IPS DF 4.7 (cell line): ENCODE measurements around the gene WDR91.
"Not testable (repeated sequence)": the region's sequence is repeated elsewhere in the genome, so short reads cannot be mapped to it uniquely, and the experiment has no call there.

Experiments used
- DNase-seq: peaks from one replicate; pipeline ENCODE4 v3.0.0-alpha.2; 2013; ENCODE audit warnings: low spot score; ENCODE audit errors: extremely low read depth

WDR91 gene

DNA sequence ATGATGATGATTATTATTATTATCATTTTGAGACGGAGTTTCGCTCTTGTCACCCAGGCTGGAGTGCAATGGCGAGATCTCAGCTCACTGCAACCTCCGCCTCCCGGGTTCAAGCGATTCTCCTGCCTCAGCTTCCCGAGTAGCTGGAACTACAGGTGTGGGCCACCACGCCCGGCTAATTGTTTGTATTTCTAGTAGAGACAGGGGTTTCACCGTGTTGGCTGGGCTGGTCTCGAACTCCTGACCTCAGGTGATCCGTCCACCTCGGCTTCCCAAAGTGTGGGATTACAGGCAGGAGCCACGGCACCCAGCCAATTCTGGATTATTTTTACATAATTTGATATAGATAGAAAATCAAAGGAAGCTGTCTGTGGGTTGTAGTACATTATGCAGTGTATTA lies 22.8 kb upstream of the WDR91 start:
- not testable (repeated sequence) for DNase-seq

DNA sequence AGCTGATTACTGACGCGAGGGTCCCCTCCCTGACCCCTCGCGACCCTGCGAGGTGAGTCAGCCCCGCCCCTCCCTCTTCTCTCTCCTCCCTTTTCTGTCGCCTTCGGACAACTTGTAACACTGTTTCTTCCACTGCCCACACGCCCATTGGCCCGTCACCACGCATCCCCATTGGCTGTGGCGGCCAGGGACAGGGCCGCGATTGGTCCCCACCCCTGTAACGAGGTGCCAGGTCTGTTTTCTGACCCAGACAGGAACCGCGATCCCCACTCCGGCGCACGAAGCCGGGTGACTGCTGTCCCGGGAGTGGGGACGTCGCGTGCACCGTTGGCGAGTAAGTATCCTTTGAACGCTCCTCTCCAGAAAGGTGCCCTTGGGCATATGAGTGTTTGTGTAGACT lies 22.2 kb upstream of the WDR91 start, which contains the start of gene STRA8:
TSS of gene STRA8 (plus strand) at position 269 of the 400 bp plus-strand sequence. CDS start 6,687 bp downstream, outside the sequence.
- DNase-seq: no peak

DNA sequence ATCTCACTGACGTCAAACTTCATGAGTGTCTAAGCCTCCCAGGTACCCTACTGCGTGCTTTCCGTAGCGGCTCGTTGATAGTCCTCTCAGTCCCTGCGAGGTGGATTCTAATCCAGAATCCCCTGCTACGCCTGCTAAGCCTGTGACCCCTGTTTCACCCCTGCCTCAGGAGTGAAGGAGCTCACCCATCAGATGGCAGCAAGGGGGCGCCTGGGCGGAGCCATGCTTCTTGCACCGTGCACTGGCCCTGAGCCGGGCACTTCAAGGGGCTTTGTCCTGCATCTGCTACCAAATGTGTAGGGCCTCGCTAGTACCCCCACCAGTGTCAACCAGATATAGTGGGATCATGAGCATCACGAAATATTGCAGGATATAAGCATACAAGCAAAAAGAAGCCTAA lies 21.4 kb upstream of the WDR91 start:
- no peak for DNase-seq

DNA sequence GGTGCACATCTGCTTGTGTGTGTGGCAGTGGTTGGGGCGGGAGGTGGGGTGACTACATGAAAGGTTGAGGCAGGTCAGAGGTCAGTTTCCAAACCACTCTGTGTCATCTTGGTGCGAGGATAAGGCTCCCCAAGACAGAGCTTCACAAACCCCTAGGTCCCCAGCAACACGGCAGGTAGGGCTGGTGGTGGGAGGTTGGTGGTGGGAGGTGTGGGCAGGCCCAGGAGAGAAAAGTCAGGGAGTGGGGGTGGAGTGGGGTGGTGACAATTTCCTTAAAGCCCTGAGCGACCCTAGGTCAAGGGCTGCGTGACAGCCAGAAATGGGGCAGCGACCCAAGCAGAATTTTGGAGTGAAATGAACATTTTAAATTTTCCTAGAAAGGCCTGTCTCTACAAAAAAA lies 20.8 kb upstream of the WDR91 start:
- no peak for DNase-seq

DNA sequence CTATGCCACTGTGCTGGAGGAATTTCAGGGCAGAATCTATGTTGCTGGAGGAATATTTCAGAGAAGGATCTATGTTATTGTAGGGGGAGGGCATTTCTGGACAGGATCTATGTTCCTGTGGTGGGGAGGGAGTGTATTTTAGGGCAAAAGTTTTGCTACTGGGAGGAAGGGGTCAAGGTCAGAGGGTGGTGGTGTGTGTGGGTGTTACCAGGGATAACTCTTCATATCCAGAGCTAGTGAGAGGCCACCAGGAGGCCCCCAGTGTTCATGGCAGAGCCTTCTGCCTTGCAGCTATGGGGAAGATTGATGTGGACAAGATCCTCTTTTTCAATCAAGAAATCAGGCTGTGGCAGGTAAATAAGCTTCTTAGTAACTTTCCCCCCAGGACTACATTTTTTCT lies 20.4 kb upstream of the WDR91 start:
- no peak for DNase-seq

DNA sequence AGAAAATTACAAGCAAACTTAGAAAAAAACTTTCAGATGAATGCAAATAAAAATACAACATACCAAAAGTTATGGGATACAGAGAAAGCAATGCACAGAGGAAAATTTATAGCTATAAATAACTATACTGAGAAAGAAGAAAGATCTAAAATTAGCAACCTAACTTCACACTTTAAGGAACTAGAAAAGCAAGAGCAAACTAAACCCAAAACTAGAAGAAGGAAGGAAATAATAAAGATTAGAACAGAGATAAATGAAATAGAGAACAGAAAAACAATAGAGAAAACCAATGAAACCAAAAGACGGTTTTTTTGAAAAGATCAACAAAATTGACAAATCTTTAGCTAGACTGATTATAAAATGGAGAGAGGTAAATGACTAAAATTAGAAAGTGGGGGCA lies 12.7 kb upstream of the WDR91 start:
- no peak for DNase-seq

DNA sequence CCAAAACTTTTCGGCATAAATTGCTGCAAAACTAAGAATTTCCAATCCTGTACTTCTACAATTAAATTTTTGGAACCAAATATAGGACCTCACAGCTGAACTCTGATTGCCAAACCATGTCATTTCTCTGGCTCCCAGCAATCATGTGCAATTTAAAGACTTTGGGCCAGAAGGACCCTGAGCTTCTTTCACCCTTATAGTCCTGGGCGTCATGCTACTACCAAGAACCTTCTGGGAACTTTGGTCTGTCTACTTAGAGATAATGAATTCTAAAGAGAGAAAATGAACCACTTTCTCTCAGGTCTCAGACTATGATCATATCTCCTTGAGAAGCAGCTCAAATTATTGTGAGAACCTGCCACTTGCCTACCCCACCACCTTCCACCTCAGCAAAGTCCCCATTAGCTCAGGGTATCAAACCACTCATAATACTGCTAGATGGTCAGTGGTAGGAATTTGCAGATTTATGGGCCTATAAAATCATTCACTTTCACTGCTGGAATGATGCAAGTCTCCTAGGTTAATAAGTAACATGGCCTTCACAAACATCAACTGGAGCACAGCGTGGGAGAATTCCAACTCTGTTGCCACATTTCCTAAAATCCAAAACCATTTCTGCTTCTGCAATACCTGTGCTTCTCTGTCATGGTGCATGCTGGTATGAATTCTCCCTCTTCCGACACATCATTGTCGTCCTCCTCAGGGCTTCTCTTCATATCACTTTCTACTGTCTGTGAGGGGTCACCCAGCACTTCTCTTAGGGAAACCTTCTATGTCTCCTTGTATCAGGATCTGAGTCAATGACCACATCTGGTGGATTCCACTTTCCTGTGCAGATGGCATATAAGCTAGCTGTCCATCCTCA lies 6.6 kb upstream of the WDR91 start:
- no peak for DNase-seq

DNA sequence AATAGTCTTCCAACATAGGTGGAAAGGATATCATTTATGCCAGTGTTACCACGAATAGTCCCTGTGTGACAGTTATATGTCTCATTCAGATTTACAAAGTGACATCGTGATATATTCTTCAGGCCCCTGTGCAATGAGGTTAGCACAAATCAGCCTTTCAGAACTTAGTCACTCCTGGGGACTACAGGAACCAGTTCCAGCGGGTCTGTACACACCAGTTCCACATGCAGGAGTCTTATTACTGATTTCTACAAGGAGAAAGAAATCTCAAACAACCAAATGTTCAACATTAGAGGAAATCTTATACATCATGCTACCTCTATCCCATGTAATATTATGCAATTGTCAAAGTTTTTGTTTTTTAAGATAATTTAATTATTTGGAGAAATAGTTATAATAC lies 4.4 kb upstream of the WDR91 start:
- no peak for DNase-seq

DNA sequence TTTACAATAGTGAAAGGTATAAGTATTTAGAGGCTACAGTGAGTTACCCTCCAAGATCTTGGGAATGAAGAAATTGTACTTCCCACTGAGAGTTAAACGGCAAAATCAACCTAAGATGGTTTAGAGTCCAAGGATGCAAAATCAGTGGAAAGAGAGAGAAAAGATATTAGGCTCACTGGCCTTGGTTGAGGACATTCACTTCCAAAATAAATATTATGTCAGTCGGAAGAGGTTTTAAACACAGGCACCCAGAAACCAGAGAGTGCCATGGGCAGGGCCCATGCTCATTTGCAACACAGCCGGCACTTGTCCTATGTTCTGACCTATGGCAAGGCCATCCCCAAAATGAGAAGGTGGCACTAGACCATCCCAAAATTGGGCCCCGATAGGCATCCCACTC lies 3.9 kb upstream of the WDR91 start:
- DNase-seq: no peak

DNA sequence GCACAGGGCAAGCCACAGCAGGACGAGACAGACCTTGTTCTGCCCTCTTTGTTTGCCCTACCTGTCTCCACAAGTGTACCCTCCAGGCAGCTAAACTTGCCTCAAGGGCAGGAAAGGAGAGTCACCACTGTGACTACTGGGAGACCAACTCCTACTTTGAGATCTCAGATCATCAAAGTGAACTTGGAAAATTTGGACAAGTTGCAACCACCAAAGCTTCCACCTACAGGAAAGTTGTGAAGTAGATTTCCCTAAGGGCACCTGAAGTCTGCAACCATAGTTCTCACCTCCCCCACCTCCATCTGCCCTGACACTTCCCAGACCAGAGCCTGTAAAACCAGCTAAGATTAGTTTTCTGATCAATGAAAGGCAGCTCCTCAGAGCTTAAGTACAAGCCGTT lies 2.5 kb upstream of the WDR91 start:
- no peak for DNase-seq

DNA sequence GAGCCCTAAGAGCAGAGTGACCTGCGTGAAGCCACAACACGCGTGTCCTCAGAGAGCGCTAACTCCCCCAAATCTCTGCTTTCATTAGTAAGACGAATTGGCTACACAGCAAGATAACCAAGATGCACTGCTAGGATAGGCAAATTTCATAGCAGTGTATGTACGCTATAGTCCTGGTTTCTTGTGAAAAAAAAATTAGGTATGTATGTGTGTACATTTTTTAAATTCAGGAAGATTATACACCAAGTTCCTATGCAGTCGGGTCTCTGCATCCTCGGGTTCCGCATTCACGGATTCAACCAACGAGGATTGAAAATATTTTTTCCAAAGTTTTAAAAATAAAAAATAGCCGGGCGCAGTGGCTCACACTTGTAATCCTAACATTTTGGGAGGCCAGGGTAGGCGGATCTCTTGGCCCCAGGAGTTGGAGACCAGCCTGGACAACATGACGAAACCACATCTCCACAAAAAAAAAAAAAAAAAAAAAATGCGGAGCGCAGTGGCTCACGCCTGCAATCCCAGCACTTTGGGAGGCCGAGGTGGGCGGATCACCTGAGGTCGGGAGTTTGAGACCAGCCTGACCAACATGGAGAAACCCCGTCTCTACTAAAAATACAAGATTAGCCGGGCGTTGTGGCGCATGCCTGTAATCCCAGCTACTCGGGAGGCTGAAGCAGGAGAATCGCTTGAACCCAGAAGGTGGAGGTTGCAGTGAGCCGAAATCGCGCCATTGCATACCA lies 790 bp upstream of the WDR91 start:
- DNase-seq: not testable (repeated sequence)

DNA sequence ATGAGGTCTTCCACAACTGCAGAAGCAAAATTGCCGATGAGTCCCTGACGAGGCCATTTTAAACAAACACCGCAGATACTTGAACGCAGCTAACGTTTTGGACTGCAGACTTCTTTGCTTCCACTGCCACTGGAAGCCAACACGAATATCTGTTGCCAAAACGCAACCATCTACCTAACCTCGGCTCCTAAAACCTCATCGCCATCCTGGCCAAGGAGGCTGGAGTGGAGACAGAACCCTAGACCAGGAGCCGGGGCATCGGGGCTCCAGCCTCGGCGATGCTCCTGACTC lies 493 bp downstream of the WDR91 start:
- no peak for DNase-seq

DNA sequence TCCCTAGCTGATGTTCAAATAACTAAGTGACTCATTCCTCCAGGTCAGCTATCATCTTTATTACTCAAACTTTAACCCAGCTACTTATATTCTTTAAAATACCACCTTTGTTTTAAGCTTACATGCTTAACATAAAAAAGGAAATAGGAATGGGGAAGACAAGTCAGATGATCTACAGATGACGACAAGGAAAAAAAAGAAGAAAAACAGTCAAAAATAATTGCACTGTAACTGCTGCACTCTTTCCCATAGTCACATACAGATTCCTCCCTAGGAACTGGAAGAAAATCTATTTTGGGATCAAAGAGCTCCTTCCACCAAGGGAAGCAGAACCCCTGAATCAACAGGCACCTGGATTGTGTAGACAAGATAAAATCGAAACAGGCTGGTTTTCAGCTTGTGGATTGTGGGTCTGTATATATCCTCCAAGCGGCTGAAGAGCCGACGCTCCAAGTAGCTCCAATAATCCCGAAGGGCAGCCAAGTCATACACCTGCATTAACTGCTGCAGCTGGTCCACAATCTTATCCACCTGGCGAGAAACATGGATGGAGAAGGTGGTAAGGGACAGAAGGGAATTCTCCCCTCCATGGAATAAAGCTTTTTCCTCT lies 2.0 kb downstream of the WDR91 start:
- DNase-seq: no peak

DNA sequence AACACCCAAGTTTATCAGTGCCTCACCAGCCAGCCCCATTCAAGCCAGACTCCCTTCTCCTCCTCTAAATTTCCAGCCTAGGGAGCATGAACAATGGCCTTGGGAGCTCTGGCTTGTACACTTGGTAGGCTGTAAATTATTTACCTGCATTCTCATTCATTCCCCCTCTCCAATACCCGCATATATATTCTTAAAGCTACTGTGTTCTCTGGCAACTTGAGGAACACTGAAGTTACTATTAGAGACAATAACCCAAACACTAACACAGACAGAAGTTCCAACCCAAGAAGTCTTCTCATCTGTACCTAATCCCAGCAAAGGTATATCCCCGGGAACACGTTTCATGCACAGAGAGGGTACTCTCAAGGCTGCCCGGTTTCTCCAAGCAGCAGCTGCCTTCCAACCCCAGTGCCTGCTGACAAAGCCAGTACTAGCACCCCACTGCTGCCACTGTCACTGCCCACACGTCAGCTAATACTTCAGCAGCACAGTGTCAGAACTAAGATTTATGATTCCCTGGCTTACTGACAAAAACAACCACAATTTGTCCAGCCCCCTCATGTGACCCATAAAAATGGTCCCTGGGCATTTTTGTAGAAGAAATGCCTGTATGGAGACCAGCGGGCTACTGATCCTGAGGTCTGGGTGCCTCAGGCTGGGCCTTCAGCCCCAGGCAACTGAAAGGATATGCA lies 3.1 kb downstream of the WDR91 start:
- DNase-seq: no peak

DNA sequence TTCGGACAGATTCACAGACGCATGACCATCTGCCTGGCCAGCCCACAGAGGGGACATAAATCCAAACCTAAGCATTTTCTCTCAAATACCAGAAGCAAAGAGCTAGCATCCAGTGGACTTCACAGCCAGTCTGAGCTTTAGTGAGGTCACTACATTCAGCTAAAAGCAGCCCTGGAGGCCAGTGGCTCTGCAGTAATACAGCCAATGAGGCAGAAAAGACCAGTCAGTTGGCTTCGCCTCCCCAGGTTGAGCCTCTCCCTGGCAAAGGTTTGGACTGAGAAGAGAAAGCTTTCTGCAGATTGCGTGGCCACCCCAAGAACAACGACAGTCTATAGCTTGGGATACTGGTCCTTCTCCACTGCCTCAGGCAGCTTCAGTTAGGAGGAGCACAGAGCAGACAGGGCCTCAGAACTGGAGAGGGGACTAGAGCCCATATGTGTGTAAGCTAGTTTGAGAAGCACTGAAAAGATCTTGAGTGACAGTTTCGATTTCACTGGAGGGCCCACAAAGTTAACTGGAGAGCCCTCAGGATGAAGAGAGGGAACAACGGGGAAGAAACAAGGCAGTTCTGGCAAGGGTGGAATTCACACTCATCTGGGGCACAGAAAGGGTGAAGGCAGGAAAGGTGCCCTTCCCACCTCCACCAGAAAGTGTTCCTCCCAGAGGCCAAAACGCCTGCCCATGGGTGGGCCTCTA lies 3.8 kb downstream of the WDR91 start:
- no peak for DNase-seq

DNA sequence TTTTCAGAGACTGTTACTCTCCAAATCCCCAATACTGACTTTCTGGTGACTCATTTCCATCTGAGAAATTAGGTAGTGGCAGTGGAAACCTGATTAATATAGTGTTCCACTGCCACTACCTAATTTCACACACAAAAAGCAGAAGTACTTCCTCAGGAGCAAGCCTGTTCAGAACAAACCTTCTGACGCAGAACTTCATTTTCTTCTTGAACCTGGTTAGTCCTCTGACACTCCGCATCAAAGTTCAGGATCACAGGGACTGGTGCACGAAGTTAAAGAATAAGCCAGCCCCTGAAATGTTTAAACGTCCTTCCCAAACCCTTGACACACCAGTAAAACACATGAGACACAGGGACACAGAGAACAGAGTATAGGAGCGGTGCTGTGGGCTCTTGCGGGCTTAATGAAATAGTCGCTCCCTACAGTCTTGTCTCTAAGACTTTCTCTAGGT lies 4.4 kb downstream of the WDR91 start:
- DNase-seq: no peak

DNA sequence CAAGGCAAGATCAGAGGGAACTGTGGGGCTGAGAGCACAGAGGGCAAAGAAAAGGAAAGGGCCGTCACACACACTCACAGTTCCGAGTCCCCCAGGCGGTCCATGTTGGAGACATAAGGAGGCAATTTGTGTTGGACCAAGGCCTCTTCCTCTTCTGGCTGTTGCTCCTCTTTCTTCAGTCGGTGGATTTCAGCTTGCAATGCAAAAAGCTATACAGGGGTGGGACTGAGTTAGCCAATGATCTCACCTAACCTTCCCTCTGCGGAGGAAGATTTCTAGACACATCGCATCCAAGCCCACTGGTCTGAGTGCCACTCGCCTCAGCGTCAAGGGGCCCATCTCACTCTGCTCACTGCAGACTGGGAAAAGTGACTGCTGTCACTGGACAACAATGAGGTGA lies 5.5 kb downstream of the WDR91 start:
- DNase-seq: no peak

DNA sequence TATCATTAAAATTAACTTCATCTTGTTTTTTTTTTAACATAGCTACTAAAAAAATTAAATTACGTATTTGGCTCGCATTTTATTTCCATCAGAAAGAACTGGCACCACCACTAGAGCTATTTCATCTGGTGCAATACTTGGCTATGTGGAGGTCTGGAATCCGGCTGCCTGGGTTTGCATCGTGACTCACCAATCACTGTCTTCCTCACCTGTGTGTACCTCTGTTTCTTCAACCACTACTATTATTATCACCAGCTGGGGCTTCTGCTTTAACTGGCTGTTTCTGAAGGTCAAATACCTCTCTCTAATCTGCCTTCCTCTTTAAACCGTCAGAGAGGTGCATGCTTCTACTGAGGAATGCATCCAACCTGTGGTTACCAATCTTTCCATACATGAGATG lies 6.5 kb downstream of the WDR91 start:
- no peak for DNase-seq

DNA sequence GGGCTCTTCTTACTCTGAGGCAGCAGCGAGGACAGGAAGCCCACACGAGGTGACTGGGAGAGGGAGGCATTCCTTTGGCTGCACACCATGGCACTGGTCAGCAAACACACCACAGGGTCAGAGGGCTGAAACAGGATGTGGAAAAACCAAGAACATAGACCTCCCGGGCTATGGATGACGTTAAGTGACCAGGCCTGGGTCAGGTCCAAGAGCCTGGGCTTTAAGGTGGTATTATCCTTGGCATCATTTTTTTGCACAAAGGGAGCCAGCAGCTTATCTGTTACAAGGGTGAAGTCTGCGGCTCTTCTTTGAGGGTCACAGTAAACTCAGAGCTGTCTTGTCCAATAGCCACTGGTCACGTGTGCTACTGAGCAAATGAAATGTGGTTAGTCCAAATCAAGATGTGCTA lies 7.0 kb downstream of the WDR91 start:
- DNase-seq: no peak

DNA sequence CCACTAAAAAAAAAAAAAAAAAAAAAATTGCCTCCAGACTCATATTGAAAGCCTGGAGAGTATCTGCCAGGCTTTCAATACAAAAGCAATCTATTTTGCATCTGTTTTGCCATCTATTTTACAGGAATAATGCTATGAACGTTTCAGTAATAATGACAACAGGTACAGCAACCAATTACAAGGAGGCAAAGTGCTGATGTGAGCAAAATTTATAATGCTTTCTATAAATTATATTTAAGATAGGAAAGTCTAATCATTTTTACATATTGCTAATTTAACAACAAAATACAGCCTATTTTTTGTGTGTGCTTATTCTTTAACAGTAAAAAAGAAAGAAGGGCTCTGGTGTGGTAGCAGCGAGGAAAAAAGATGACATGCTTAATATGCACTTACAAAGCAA lies 10.0 kb downstream of the WDR91 start:
- DNase-seq: no peak

DNA sequence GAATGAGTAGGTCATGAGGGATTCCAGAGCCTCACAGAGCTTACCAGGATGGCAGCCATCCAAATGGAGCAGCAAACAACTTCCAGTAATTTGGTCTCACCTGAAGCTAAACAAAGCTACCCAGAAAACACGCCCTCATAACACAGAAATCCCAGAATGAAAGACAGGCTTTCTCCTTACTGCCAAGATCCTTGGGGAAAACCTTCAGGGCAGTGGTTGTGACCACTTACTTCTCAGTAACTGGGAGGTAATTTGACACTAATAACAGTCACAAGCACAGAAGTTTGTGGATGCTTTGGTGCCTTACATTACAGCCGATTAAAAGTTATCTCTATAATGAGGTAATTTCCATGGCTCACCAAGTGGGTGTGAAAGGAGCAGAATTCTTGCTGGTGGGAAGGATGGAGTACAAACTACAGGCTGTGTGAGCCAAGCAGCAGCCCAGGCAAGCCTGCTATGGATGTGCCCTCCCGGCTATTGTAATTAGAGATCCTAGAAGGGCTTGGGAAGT lies 10.4 kb downstream of the WDR91 start:
- DNase-seq: no peak
